NB4 (cell line): ENCODE data around the gene SMAD4.

ENCODE experiments used
- CTCF ChIP-seq: IDR thresholded peaks from one replicate; pipeline ENCODE4 v1.5.1; 2012; ENCODE audit warnings: low read depth, low read length
- POLR2A ChIP-seq: IDR thresholded peaks from 2 replicates; pipeline ENCODE4 v1.6.1; 2011; ENCODE audit warnings: mild to moderate bottlenecking; ENCODE audit not compliant: insufficient read length; ENCODE audit errors: extremely low read depth

- TF ChIP-seq CTCF (no peak), POLR2A (no peak)
Measured at GRCh38 chr18:51038110-51038509, 8.1 kb downstream of the SMAD4 start.
